ENCODE measurements around the gene IGF2BP2.

DNA sequence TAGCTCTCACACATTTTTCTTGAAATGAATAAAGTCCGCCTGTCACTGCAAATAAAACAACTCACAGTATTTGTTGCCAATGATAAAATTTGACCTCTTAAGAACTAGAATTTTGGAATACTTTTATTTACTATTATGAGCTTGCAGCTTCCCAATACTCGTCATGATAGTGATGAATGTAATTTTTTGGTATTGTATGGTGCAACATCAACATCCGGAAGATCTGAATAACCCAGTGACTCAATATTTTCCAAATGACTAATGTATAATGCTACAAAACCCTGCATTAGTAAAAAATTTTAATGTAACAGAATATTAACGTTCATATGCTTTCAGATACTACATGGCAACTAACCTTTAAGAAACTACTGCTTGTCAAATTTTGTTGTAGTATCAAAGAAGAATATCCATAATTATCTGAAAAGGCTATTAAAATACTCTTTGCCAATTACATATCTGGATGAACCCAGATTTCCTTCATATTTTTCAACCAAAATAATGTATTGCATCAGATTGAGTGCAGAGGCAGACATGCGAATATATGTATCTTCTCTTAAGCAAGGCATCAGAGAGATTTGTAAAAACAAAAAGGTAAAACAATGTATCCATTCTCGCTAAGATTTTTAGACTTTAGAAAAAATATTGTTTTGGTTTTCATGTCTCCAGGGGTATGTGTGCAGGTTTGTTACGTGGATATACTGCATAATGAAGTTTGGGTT, 95.3 kb downstream of the IGF2BP2 start:
- TF ChIP-seq, protein P1, sequence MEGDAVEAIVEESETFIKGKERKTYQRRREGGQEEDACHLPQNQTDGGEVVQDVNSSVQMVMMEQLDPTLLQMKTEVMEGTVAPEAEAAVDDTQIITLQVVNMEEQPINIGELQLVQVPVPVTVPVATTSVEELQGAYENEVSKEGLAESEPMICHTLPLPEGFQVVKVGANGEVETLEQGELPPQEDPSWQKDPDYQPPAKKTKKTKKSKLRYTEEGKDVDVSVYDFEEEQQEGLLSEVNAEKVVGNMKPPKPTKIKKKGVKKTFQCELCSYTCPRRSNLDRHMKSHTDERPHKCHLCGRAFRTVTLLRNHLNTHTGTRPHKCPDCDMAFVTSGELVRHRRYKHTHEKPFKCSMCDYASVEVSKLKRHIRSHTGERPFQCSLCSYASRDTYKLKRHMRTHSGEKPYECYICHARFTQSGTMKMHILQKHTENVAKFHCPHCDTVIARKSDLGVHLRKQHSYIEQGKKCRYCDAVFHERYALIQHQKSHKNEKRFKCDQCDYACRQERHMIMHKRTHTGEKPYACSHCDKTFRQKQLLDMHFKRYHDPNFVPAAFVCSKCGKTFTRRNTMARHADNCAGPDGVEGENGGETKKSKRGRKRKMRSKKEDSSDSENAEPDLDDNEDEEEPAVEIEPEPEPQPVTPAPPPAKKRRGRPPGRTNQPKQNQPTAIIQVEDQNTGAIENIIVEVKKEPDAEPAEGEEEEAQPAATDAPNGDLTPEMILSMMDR (IDR thresholded peaks at IDR 0.05), result no peak
- TF ChIP-seq POLR2A (IDR thresholded peaks at IDR 0.05), result no peak
